BLaER1 (cell line): ENCODE results near the gene ARMC6.
"Not testable (repeated sequence)": the region's sequence is repeated elsewhere in the genome, so short reads cannot be mapped to it uniquely, and the experiment has no call there.

ENCODE experiments used
- H3K27ac ChIP-seq: shearing (Covaris generic); formaldehyde crosslinking; 2 replicates; pipeline ENCODE4 v1.8.1; 2022
- H3K27me3 ChIP-seq: shearing (Covaris generic); formaldehyde crosslinking; 2 replicates; pipeline ENCODE4 v1.8.1; 2022
- H3K36me3 ChIP-seq: shearing (Covaris generic); formaldehyde crosslinking; 2 replicates; pipeline ENCODE4 v1.8.1; 2022
- H3K4me1 ChIP-seq: shearing (Covaris generic); formaldehyde crosslinking; 2 replicates; pipeline ENCODE4 v1.8.1; 2022
- H3K4me2 ChIP-seq: shearing (Covaris generic); formaldehyde crosslinking; 2 replicates; pipeline ENCODE4 v1.8.1; 2022
- H3K4me3 ChIP-seq: shearing (Covaris generic); formaldehyde crosslinking; 2 replicates; pipeline ENCODE4 v1.8.1; 2022
- H3K9ac ChIP-seq: shearing (Covaris generic); formaldehyde crosslinking; 2 replicates; pipeline ENCODE4 v1.8.1; 2022
- H3K9me3 ChIP-seq: shearing (Covaris generic); formaldehyde crosslinking; 2 replicates; pipeline ENCODE4 v1.8.1; 2022
- H4K20me1 ChIP-seq: shearing (Covaris generic); formaldehyde crosslinking; 2 replicates; pipeline ENCODE4 v1.8.1; 2022
- Cebpa-rat ChIP-seq: shearing (Covaris generic); IDR thresholded peaks from 2 replicates; pipeline ENCODE4 v1.8.1; 2022

The ARMC6 gene

GRCh38 chr19:19103167-19103566 lies 69.8 kb downstream of the ARMC6 start:
- Histone ChIP-seq H3K27me3 (no peaks in the 10 kb centered on the region), H3K4me3 (no peak overlapping the region), H3K9me3 (no peaks in the 10 kb centered on the region), H3K27ac (0 out of 2 replicates have a peak overlapping the region, but pooled peaks have one; percentile 2), H3K4me2 (no peak overlapping the region), H4K20me1 (no peaks in the 10 kb centered on the region), H3K4me1 (peaks cover 35% of the 10 kb centered on the region), H3K36me3 (peaks cover 61% of the 10 kb centered on the region), H3K9ac (no peak overlapping the region)
- no peak for TF ChIP-seq Cebpa-rat

GRCh38 chr19:19105365-19106055 lies 72.1 kb downstream of the ARMC6 start:
- peaks cover 8% of the 10 kb centered on the region; the same call in 1 of the 2 replicates for H4K20me1 ChIP-seq
- H3K4me2 ChIP-seq = peak overlapping the region; percentile 94
- H3K4me1 ChIP-seq = peaks cover 52% of the 10 kb centered on the region
- peak overlapping the region; percentile 63 for H3K4me3 ChIP-seq
- no peaks in the 10 kb centered on the region for H3K27me3 ChIP-seq
- H3K9ac ChIP-seq = peak overlapping the region; percentile 71
- H3K27ac ChIP-seq = peak overlapping the region; percentile 82
- no peaks in the 10 kb centered on the region for H3K9me3 ChIP-seq
- no peak for TF ChIP-seq Cebpa-rat
- H3K36me3 ChIP-seq = peaks cover 40% of the 10 kb centered on the region

DNA sequence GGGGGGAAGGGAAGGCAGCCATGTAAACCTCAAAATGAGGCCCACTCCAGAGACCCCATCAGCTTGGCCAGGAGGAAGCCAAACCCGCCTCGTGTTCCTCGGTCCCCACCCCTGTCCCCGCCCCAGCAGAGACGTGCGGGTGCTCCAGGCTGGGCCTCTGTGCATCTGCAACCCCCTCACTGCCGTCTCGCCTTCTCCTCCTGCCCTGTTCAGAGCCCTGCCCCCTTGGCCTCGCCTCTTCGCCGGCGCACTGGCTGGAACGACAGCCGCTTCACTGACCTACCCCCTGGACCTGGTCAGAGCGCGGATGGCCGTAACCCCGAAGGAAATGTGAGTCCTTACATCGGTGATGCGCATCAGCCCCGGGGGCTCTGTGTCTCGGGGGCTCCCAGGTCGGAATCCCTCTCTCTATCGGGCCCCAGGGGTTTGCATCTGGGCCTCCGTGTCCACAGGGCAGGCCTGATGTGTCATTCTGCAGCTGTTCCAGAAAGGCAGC lies 72.7 kb downstream of the ARMC6 start:
- H3K27ac ChIP-seq = peak overlapping the region; percentile 82
- no peaks in the 10 kb centered on the region for H3K27me3 ChIP-seq
- peak overlapping the region; percentile 63 for H3K4me3 ChIP-seq
- no peaks in the 10 kb centered on the region for H3K9me3 ChIP-seq
- H3K9ac ChIP-seq = peak overlapping the region; percentile 71
- H3K36me3 ChIP-seq = peaks cover 35% of the 10 kb centered on the region
- peak overlapping the region; percentile 94 for H3K4me2 ChIP-seq
- peaks cover 14% of the 10 kb centered on the region for H4K20me1 ChIP-seq
- TF ChIP-seq Cebpa-rat = no peak
- peaks cover 57% of the 10 kb centered on the region for H3K4me1 ChIP-seq

GRCh38 chr19:19106938-19107337 lies 73.5 kb downstream of the ARMC6 start:
- not testable (repeated sequence) for H3K27me3 ChIP-seq, H3K9ac ChIP-seq, H3K4me3 ChIP-seq, H3K9me3 ChIP-seq, H3K27ac ChIP-seq
- peaks cover 26% of the 10 kb centered on the region for H3K36me3 ChIP-seq
- peaks cover 66% of the 10 kb centered on the region for H3K4me1 ChIP-seq
- peaks cover 22% of the 10 kb centered on the region for H4K20me1 ChIP-seq
- peak overlapping the region; percentile 94 for H3K4me2 ChIP-seq

DNA sequence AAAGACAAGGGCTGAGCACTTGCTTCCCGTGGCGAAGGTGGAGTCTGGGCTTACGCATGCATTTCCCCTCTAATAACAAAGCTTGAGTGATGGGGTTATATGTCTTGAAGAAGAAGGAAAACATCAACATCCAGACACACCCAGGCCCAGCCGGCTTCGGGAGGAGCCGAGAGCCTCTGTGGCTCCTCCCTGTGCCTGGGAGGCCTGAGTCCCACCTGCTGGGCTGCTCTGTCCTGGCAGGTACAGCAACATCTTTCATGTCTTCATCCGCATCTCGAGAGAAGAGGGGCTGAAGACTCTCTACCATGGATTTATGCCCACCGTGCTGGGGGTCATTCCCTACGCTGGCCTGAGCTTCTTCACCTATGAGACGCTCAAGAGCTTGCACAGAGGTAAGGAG lies 74.3 kb downstream of the ARMC6 start:
- peaks cover 73% of the 10 kb centered on the region for H3K4me1 ChIP-seq
- no peak for TF ChIP-seq Cebpa-rat
- no peak overlapping the region for H3K27ac ChIP-seq

More for the DNA sequence above, 74.3 kb downstream of the ARMC6 start:
- H3K9me3 ChIP-seq = no peaks in the 10 kb centered on the region
- no peak overlapping the region for H3K4me3 ChIP-seq
- no peak overlapping the region for H3K9ac ChIP-seq
- peaks cover 29% of the 10 kb centered on the region for H4K20me1 ChIP-seq
- no peaks in the 10 kb centered on the region for H3K27me3 ChIP-seq
- H3K36me3 ChIP-seq = peaks cover 19% of the 10 kb centered on the region; the same call in 1 of the 2 replicates
- 0 out of 2 replicates have a peak overlapping the region, but pooled peaks have one; percentile 94 for H3K4me2 ChIP-seq
